Peyer's patch (tissue), 4 donors: Measurements from ENCODE around the gene ELL2.

Experiments used
- POLR2A ChIP-seq, 2 donors: fragments of 450-650 bp; IDR thresholded peaks; one replicate each; pipeline ENCODE4 v1.5.1; 2017; ENCODE audit warnings: antibody characterized with exemption in 2 of 2, mild to moderate bottlenecking in 2 of 2, moderate library complexity in 2 of 2
- TF ChIP-seq, protein P1 (sequence below), 6 experiments: fragments of 450-650 bp in 4 of 6; fragments of 200-600 bp in 2 of 6; sonication (generic) in 1 of 6; IDR thresholded peaks; one replicate each; pipeline ENCODE4 v1.5.1; 2017 to 2019; ENCODE audit warnings: antibody characterized with exemption in 6 of 6, mild to moderate bottlenecking in 3 of 6, moderate library complexity in 1 of 6

DNA sequence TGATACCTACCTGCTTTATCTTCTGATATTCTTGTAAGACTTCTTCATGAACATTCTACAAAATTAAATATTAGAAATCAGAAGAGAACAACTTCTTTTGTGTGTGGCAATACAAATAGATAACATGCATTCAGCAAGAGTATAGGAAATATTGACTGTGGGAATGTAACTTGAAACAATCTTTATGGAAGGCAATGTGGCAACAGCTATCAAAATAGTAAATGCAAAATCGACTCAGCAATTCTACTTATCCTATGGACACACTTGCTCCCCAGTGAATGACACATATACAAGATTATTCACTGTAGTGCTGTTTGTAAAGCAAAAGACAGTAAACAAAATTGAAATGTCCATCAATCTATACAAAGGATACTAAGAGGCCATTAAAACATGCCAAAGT lies 72.6 kb downstream of the ELL2 start:
- TF ChIP-seq, protein P1, sequence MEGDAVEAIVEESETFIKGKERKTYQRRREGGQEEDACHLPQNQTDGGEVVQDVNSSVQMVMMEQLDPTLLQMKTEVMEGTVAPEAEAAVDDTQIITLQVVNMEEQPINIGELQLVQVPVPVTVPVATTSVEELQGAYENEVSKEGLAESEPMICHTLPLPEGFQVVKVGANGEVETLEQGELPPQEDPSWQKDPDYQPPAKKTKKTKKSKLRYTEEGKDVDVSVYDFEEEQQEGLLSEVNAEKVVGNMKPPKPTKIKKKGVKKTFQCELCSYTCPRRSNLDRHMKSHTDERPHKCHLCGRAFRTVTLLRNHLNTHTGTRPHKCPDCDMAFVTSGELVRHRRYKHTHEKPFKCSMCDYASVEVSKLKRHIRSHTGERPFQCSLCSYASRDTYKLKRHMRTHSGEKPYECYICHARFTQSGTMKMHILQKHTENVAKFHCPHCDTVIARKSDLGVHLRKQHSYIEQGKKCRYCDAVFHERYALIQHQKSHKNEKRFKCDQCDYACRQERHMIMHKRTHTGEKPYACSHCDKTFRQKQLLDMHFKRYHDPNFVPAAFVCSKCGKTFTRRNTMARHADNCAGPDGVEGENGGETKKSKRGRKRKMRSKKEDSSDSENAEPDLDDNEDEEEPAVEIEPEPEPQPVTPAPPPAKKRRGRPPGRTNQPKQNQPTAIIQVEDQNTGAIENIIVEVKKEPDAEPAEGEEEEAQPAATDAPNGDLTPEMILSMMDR (IDR thresholded peaks at IDR 0.05), result no peak
- no peak for TF ChIP-seq POLR2A (IDR thresholded peaks at IDR 0.05)
